Measurements from ENCODE around the gene DAGLA.
A peak's percentile ranks its signal among the peaks of the same experiment; 100 is the strongest.

The DAGLA gene

DNA sequence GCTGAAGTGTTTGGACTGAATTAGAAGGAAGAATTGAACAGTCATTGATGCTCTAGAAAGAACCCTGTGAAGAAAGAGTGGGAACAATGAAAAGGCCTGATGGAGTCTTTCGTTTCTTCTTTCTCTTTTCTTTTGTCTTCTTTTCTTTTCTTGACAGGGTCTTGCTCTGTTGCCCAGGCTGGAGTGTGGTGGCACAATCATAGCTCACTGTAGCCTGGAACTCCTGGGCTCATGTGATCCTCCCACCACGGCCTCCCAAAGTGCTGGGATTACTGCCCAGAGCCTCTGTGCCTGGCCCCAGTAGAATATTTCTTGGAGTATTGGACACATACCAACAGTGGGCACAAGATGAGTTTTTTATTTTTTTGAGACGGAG, 113.6 kb downstream of the DAGLA start:
- no peak overlapping the region for H2AFZ ChIP-seq (ENCODE audit: low read depth)
- H4K20me1 ChIP-seq (ENCODE audit: insufficient read depth) = peaks cover 4% of the 10 kb centered on the region; the same call in 1 of the 2 replicates
- H3K27ac ChIP-seq = peak overlapping the region; percentile 79; the same call in 1 of the 2 replicates
- peak overlapping the region; percentile 88; the same call in 1 of the 2 replicates for H3K9ac ChIP-seq
- H3K79me2 ChIP-seq (ENCODE audit: insufficient read depth, low read depth) = peaks cover 76% of the 10 kb centered on the region
- peaks cover 10% of the 10 kb centered on the region; the same call in 1 of the 2 replicates for H3K36me3 ChIP-seq (ENCODE audit: insufficient read depth)
- no peaks in the 10 kb centered on the region for H3K27me3 ChIP-seq (ENCODE audit: insufficient read depth, low read depth)
- TF ChIP-seq, protein P1, sequence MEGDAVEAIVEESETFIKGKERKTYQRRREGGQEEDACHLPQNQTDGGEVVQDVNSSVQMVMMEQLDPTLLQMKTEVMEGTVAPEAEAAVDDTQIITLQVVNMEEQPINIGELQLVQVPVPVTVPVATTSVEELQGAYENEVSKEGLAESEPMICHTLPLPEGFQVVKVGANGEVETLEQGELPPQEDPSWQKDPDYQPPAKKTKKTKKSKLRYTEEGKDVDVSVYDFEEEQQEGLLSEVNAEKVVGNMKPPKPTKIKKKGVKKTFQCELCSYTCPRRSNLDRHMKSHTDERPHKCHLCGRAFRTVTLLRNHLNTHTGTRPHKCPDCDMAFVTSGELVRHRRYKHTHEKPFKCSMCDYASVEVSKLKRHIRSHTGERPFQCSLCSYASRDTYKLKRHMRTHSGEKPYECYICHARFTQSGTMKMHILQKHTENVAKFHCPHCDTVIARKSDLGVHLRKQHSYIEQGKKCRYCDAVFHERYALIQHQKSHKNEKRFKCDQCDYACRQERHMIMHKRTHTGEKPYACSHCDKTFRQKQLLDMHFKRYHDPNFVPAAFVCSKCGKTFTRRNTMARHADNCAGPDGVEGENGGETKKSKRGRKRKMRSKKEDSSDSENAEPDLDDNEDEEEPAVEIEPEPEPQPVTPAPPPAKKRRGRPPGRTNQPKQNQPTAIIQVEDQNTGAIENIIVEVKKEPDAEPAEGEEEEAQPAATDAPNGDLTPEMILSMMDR (conservative IDR thresholded peaks at IDR 0.05; ENCODE audit: low read depth, low read length) = no peak
- H3K4me2 ChIP-seq = peak overlapping the region; percentile 58
- no peak overlapping the region for H3K4me3 ChIP-seq (IDR thresholded peaks at IDR 0.05; ENCODE audit: insufficient read depth, low read depth, low read length)
- peaks cover 35% of the 10 kb centered on the region for H3K4me1 ChIP-seq (ENCODE audit: low read depth, poor library complexity, severe bottlenecking)

DNA sequence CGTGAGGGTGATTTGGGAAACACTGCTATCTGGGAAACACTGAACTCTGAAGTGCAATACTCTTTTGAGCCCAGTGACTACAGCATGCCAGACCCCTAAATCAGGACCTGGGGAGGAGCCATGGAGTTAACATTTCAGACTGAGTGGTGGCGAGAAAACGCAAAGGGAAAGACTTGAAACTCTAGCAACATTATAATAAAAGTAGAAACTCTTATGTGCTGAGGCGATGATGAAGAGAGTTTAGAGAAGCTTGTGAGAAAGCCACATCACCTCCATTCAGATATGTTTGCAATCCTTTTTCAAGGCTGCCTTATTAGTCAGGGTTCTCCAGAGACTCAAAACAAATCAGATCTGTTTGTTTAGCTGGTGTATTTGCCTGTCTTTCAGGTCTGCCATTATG, 114.4 kb downstream of the DAGLA start:
- peak overlapping the region; percentile 30; the same call in 1 of the 2 replicates for H3K4me2 ChIP-seq

DNA sequence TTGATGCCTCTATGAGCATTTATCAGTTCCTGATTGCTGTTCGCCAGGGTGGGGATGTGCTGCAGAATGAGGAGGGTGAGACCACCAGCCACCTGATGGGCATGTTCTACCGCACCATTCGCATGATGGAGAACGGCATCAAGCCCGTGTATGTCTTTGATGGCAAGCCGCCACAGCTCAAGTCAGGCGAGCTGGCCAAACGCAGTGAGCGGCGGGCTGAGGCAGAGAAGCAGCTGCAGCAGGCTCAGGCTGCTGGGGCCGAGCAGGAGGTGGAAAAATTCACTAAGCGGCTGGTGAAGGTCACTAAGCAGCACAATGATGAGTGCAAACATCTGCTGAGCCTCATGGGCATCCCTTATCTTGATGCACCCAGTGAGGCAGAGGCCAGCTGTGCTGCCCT, 115.3 kb downstream of the DAGLA start:
- no peak overlapping the region for H3K4me3 ChIP-seq (IDR thresholded peaks at IDR 0.05; ENCODE audit: insufficient read depth, low read depth, low read length)
- H3K4me1 ChIP-seq (ENCODE audit: low read depth, poor library complexity, severe bottlenecking) = peaks cover 35% of the 10 kb centered on the region
- peaks cover 4% of the 10 kb centered on the region; the same call in 1 of the 2 replicates for H4K20me1 ChIP-seq (ENCODE audit: insufficient read depth)
- peaks cover 69% of the 10 kb centered on the region for H3K79me2 ChIP-seq (ENCODE audit: insufficient read depth, low read depth)
- H3K36me3 ChIP-seq (ENCODE audit: insufficient read depth) = peaks cover 4% of the 10 kb centered on the region; the same call in 1 of the 2 replicates
- TF ChIP-seq, protein P1 (conservative IDR thresholded peaks at IDR 0.05; ENCODE audit: low read depth, low read length) = no peak
- H3K27ac ChIP-seq = no peak overlapping the region
- H3K9ac ChIP-seq = no peak overlapping the region
- no peak overlapping the region for H3K4me2 ChIP-seq
- no peak overlapping the region for H2AFZ ChIP-seq (ENCODE audit: low read depth)
- no peaks in the 10 kb centered on the region for H3K27me3 ChIP-seq (ENCODE audit: insufficient read depth, low read depth)

More for the DNA sequence above, 114.4 kb downstream of the DAGLA start:
- no peaks in the 10 kb centered on the region for H3K27me3 ChIP-seq (ENCODE audit: insufficient read depth, low read depth)
- H3K4me3 ChIP-seq (IDR thresholded peaks at IDR 0.05; ENCODE audit: insufficient read depth, low read depth, low read length) = no peak overlapping the region
- H3K9ac ChIP-seq = no peak overlapping the region
- H3K4me1 ChIP-seq (ENCODE audit: low read depth, poor library complexity, severe bottlenecking) = peaks cover 35% of the 10 kb centered on the region
- TF ChIP-seq, protein P1 (conservative IDR thresholded peaks at IDR 0.05; ENCODE audit: low read depth, low read length) = no peak
- peaks cover 75% of the 10 kb centered on the region for H3K79me2 ChIP-seq (ENCODE audit: insufficient read depth, low read depth)
- H2AFZ ChIP-seq (ENCODE audit: low read depth) = no peak overlapping the region
- H4K20me1 ChIP-seq (ENCODE audit: insufficient read depth) = peaks cover 4% of the 10 kb centered on the region; the same call in 1 of the 2 replicates
- peaks cover 4% of the 10 kb centered on the region; the same call in 1 of the 2 replicates for H3K36me3 ChIP-seq (ENCODE audit: insufficient read depth)
- no peak overlapping the region for H3K27ac ChIP-seq

DNA sequence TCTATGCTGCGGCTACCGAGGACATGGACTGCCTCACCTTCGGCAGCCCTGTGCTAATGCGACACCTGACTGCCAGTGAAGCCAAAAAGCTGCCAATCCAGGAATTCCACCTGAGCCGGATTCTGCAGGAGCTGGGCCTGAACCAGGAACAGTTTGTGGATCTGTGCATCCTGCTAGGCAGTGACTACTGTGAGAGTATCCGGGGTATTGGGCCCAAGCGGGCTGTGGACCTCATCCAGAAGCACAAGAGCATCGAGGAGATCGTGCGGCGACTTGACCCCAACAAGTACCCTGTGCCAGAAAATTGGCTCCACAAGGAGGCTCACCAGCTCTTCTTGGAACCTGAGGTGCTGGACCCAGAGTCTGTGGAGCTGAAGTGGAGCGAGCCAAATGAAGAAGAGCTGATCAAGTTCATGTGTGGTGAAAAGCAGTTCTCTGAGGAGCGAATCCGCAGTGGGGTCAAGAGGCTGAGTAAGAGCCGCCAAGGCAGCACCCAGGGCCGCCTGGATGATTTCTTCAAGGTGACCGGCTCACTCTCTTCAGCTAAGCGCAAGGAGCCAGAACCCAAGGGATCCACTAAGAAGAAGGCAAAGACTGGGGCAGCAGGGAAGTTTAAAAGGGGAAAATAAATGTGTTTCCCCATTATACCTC, 115.8 kb downstream of the DAGLA start:
- Histone ChIP-seq H3K36me3 (ENCODE audit: insufficient read depth) (peaks cover 4% of the 10 kb centered on the region; the same call in 1 of the 2 replicates), H3K4me2 (no peak overlapping the region), H3K4me3 (IDR thresholded peaks at IDR 0.05; ENCODE audit: insufficient read depth, low read depth, low read length) (no peak overlapping the region), H4K20me1 (ENCODE audit: insufficient read depth) (peaks cover 4% of the 10 kb centered on the region; the same call in 1 of the 2 replicates), H3K9ac (no peak overlapping the region), H3K4me1 (ENCODE audit: low read depth, poor library complexity, severe bottlenecking) (peaks cover 35% of the 10 kb centered on the region), H3K27ac (no peak overlapping the region), H3K79me2 (ENCODE audit: insufficient read depth, low read depth) (peaks cover 63% of the 10 kb centered on the region), H2AFZ (ENCODE audit: low read depth) (no peak overlapping the region), H3K27me3 (ENCODE audit: insufficient read depth, low read depth) (no peaks in the 10 kb centered on the region)
- TF ChIP-seq, protein P1 (conservative IDR thresholded peaks at IDR 0.05; ENCODE audit: low read depth, low read length) = no peak

Measured in KMS-11 (cell line).